Hepatocyte (in vitro differentiated cells): Measurements from ENCODE around the gene CRYZL1.

Experiments
- CTCF ChIP-seq: fragments of 200-600 bp; sonication (generic); IDR thresholded peaks from 2 replicates; pipeline ENCODE4 v1.5.1; 2016; ENCODE audit warnings: antibody characterized with exemption, mild to moderate bottlenecking; ENCODE audit not compliant: poor library complexity
- EZH2 ChIP-seq: fragments of 200-600 bp; sonication (generic); IDR thresholded peaks from 2 replicates; pipeline ENCODE4 v1.6.1; 2016; ENCODE audit warnings: antibody characterized with exemption, mild to moderate bottlenecking, borderline replicate concordance
- EZH2phosphoT487 ChIP-seq: fragments of 200-600 bp; sonication (generic); IDR thresholded peaks from one replicate; pipeline ENCODE4 v1.6.1; 2018; ENCODE audit warnings: antibody characterized with exemption, mild to moderate bottlenecking, low read depth, moderate library complexity; ENCODE audit not compliant: unreplicated experiment, severe bottlenecking

DNA sequence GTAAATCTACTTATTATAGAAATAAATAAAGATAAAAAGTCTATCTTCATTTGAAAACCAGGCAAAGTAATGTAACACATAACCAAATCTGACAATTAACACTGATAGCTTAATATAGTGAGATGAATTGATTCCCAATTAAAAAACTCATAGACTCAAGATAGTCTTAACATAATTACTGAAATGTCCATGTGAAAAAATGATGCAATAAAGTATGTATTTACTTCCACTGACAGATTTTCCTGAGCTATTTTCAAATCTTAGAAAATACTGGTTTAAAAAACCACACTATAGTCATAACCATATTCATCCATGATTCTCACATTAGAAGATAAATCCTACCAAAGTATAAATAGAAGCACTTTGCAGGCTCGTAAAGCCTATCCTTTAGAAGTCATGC, 43.5 kb downstream of the CRYZL1 start:
- TF ChIP-seq EZH2 (no peak), CTCF (no peak), EZH2phosphoT487 (no peak)
